ENCODE data around the gene ID2.

Gene ID2

GRCh38 chr2:8652774-8653426 lies 29.0 kb upstream of the ID2 start:
- no peak for TF ChIP-seq CTCF (IDR thresholded peaks at IDR 0.05; ENCODE audit: poor library complexity, severe bottlenecking)
- DNase-seq (ENCODE audit: low spot score) (no peak), ATAC-seq (ENCODE audit: low read depth) (no peak)
- Histone ChIP-seq H3K4me3 (ENCODE audit: severe bottlenecking) (no peak overlapping the region), H3K4me1 (ENCODE audit: insufficient read depth, poor library complexity, severe bottlenecking) (no peaks in the 10 kb centered on the region), H3K27me3 (ENCODE audit: insufficient read depth, poor library complexity, severe bottlenecking) (no peaks in the 10 kb centered on the region), H3K36me3 (ENCODE audit: low read depth) (no peaks in the 10 kb centered on the region), H3K27ac (ENCODE audit: poor library complexity, severe bottlenecking) (no peak overlapping the region), H3K9me3 (ENCODE audit: severe bottlenecking) (no peaks in the 10 kb centered on the region)

- no peaks in the 10 kb centered on the region for H3K4me1 ChIP-seq (ENCODE audit: insufficient read depth, poor library complexity, severe bottlenecking)
- no peak overlapping the region for H3K27ac ChIP-seq (ENCODE audit: poor library complexity, severe bottlenecking)
- ATAC-seq (ENCODE audit: low read depth) (no peak), DNase-seq (ENCODE audit: low spot score) (no peak)
- no peaks in the 10 kb centered on the region for H3K36me3 ChIP-seq (ENCODE audit: low read depth)
- H3K27me3 ChIP-seq (ENCODE audit: insufficient read depth, poor library complexity, severe bottlenecking): no peaks in the 10 kb centered on the region
- TF ChIP-seq CTCF (IDR thresholded peaks at IDR 0.05; ENCODE audit: poor library complexity, severe bottlenecking): no peak
- H3K4me3 ChIP-seq (ENCODE audit: severe bottlenecking): no peak overlapping the region
- no peaks in the 10 kb centered on the region for H3K9me3 ChIP-seq (ENCODE audit: severe bottlenecking)
These were observed 28.4 kb upstream of the ID2 start for GRCh38 chr2:8653485-8653884.

GRCh38 chr2:8654041-8654440 lies 27.8 kb upstream of the ID2 start:
- no peak overlapping the region for H3K4me3 ChIP-seq (ENCODE audit: severe bottlenecking)
- TF ChIP-seq CTCF (IDR thresholded peaks at IDR 0.05; ENCODE audit: poor library complexity, severe bottlenecking): no peak
- no peaks in the 10 kb centered on the region for H3K9me3 ChIP-seq (ENCODE audit: severe bottlenecking)
- DNase-seq (ENCODE audit: low spot score) (no peak), ATAC-seq (ENCODE audit: low read depth) (no peak)
- H3K4me1 ChIP-seq (ENCODE audit: insufficient read depth, poor library complexity, severe bottlenecking): no peaks in the 10 kb centered on the region
- no peak overlapping the region for H3K27ac ChIP-seq (ENCODE audit: poor library complexity, severe bottlenecking)
- no peaks in the 10 kb centered on the region for H3K27me3 ChIP-seq (ENCODE audit: insufficient read depth, poor library complexity, severe bottlenecking)
- H3K36me3 ChIP-seq (ENCODE audit: low read depth): no peaks in the 10 kb centered on the region

GRCh38 chr2:8654483-8654882 lies 27.4 kb upstream of the ID2 start:
- Histone ChIP-seq H3K27me3 (ENCODE audit: insufficient read depth, poor library complexity, severe bottlenecking) (no peaks in the 10 kb centered on the region), H3K27ac (ENCODE audit: poor library complexity, severe bottlenecking) (no peak overlapping the region), H3K4me1 (ENCODE audit: insufficient read depth, poor library complexity, severe bottlenecking) (no peaks in the 10 kb centered on the region), H3K4me3 (ENCODE audit: severe bottlenecking) (no peak overlapping the region), H3K9me3 (ENCODE audit: severe bottlenecking) (no peaks in the 10 kb centered on the region), H3K36me3 (ENCODE audit: low read depth) (no peaks in the 10 kb centered on the region)
- no peak for TF ChIP-seq CTCF (IDR thresholded peaks at IDR 0.05; ENCODE audit: poor library complexity, severe bottlenecking)
- ATAC-seq (ENCODE audit: low read depth) (no peak), DNase-seq (ENCODE audit: low spot score) (no peak)

GRCh38 chr2:8656160-8656641 lies 25.7 kb upstream of the ID2 start:
- no peaks in the 10 kb centered on the region for H3K9me3 ChIP-seq (ENCODE audit: severe bottlenecking)
- no peaks in the 10 kb centered on the region for H3K4me1 ChIP-seq (ENCODE audit: insufficient read depth, poor library complexity, severe bottlenecking)
- ATAC-seq (ENCODE audit: low read depth): no peak
- no peak overlapping the region for H3K4me3 ChIP-seq (ENCODE audit: severe bottlenecking)
- H3K27me3 ChIP-seq (ENCODE audit: insufficient read depth, poor library complexity, severe bottlenecking): no peaks in the 10 kb centered on the region
- DNase-seq (ENCODE audit: low spot score): no peak
- no peak for TF ChIP-seq CTCF (IDR thresholded peaks at IDR 0.05; ENCODE audit: poor library complexity, severe bottlenecking)
- H3K27ac ChIP-seq (ENCODE audit: poor library complexity, severe bottlenecking): no peak overlapping the region
- H3K36me3 ChIP-seq (ENCODE audit: low read depth): no peaks in the 10 kb centered on the region

Data from RWPE2 (cell line).